BLaER1 treated with 17β-estradiol and CSF1 and Interleukin-3, amounts not matched to agents 10 nM and 100 nM (cell line): ENCODE results near the gene B4GALT3.

ENCODE experiments used
- H3K27ac ChIP-seq, 11 experiments: shearing (Covaris generic); formaldehyde crosslinking; 2 replicates each; pipeline ENCODE4 v1.8.1; 2022
- H3K27me3 ChIP-seq, 11 experiments: shearing (Covaris generic); formaldehyde crosslinking; 2 replicates each; pipeline ENCODE4 v1.8.1; 2022
- H3K36me3 ChIP-seq, 11 experiments: shearing (Covaris generic); formaldehyde crosslinking; 2 replicates each; pipeline ENCODE4 v1.8.1; 2022
- H3K4me1 ChIP-seq, 10 experiments: shearing (Covaris generic); formaldehyde crosslinking; 2 replicates each; pipeline ENCODE4 v1.8.1; 2022
- H3K4me2 ChIP-seq, 11 experiments: shearing (Covaris generic); formaldehyde crosslinking; 2 replicates each; pipeline ENCODE4 v1.8.1; 2022
- H3K4me3 ChIP-seq, 10 experiments: shearing (Covaris generic); formaldehyde crosslinking; 2 replicates each; pipeline ENCODE4 v1.8.1; 2022
- H3K9ac ChIP-seq, 11 experiments: shearing (Covaris generic); formaldehyde crosslinking; 2 replicates each; pipeline ENCODE4 v1.8.1; 2022
- H3K9me3 ChIP-seq, 11 experiments: shearing (Covaris generic); formaldehyde crosslinking; replicated peaks in 1 of 11; 2 replicates each; pipeline ENCODE4 v1.8.1; 2022
- H4K20me1 ChIP-seq, 11 experiments: shearing (Covaris generic); formaldehyde crosslinking; 2 replicates each; pipeline ENCODE4 v1.8.1; 2022
- Cebpa-rat ChIP-seq, 11 experiments: shearing (Covaris generic); IDR thresholded peaks; 2 replicates each; pipeline ENCODE4 v1.8.1; 2022

The B4GALT3 gene

DNA sequence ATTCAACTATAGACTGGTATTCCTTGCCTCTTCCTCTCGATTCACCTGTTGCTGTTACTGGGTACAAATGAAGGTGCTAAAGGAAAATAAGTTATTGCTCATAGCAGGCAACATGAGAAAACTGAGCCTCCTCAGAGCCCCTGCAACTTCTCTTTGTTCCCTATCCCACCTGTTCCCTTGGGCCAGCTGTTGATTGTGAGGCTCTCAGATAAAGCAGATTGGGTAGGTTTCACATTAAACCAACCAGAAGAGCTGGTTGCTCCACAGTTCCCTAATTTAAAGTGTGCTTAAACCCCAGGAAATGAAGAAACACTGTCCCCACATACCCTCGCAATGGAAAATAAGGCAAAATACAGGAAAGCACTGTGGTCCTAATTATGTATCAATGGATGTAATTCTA lies 49.7 kb downstream of the B4GALT3 start:
- Histone ChIP-seq H3K9ac (peak overlapping the region in 2 of 11 experiments; percentile 3 to 38; a peak in 2 of 22 replicates), H3K36me3 (peaks cover 71 to 82% (median 81%) of the 10 kb centered on the region in 11 experiments), H3K4me3 (peak overlapping the region in 1 of 10 experiments; percentile 43; a peak in 2 of 20 replicates), H4K20me1 (peaks cover 0 to 83% (median 36%) of the 10 kb centered on the region in 11 experiments; a peak in 13 of 22 replicates), H3K27ac (peak overlapping the region in 1 of 11 experiments; percentile 3; a peak in 1 of 22 replicates), H3K4me2 (peak overlapping the region in 10 of 11 experiments; percentile 0 to 97 (median 58); a peak in 17 of 22 replicates), H3K4me1 (peaks cover 42 to 66% (median 48%) of the 10 kb centered on the region in 10 experiments), H3K27me3 (no peaks in the 10 kb centered on the region), H3K9me3 (no peaks in the 10 kb centered on the region)
- TF ChIP-seq Cebpa-rat (IDR thresholded peaks at IDR 0.05): no peak

DNA sequence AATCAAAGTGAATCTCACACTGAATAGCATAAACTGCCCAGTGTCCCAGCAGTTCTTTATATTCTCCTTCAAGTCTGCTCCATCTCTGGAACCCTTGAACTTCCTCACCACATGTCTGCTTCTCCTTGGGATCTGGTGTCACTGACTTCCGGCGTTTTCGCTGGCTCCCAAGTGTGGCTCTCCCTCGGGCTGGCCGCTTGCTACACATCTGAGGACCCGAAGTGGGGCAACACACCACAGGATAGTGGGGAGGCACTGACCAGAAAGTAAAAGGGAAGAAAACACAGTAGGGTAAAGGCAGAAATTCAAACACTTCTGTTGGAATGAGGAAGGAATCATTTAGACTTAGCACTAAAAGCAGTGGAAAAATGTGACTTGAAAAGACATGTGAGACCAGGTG lies 54.3 kb downstream of the B4GALT3 start:
- no peak overlapping the region for H3K4me3 ChIP-seq
- TF ChIP-seq Cebpa-rat (IDR thresholded peaks at IDR 0.05): no peak
- H3K27ac ChIP-seq: no peak overlapping the region
- H3K36me3 ChIP-seq: peaks cover 75 to 83% (median 82%) of the 10 kb centered on the region in 11 experiments
- H3K4me2 ChIP-seq: peak overlapping the region in 3 of 11 experiments; percentile 91 to 98 (median 98); a peak in 5 of 22 replicates
- H3K9me3 ChIP-seq: no peaks in the 10 kb centered on the region
- H4K20me1 ChIP-seq: peaks cover 0 to 63% (median 33%) of the 10 kb centered on the region in 11 experiments; a peak in 14 of 22 replicates
- no peak overlapping the region for H3K9ac ChIP-seq
- peaks cover 25 to 71% (median 50%) of the 10 kb centered on the region in 10 experiments for H3K4me1 ChIP-seq
- H3K27me3 ChIP-seq: no peaks in the 10 kb centered on the region

GRCh38 chr1:161121834-161122233 lies 55.5 kb downstream of the B4GALT3 start:
- Histone ChIP-seq H3K27ac (peak overlapping the region in 7 of 11 experiments; percentile 20 to 65 (median 60); a peak in 13 of 22 replicates), H3K4me2 (peak overlapping the region in 7 of 11 experiments; percentile 18 to 98 (median 76); a peak in 13 of 22 replicates), H3K4me3 (no peak overlapping the region; a peak in 1 of 20 replicates), H3K4me1 (peaks cover 22 to 63% (median 45%) of the 10 kb centered on the region in 10 experiments), H3K9ac (peak overlapping the region in 5 of 11 experiments; percentile 26 to 48 (median 42); a peak in 7 of 22 replicates), H4K20me1 (peaks cover 0 to 52% (median 25%) of the 10 kb centered on the region in 11 experiments; a peak in 14 of 22 replicates), H3K36me3 (peaks cover 64 to 72% (median 71%) of the 10 kb centered on the region in 11 experiments), H3K27me3 (no peaks in the 10 kb centered on the region), H3K9me3 (no peaks in the 10 kb centered on the region)
- TF ChIP-seq Cebpa-rat (IDR thresholded peaks at IDR 0.05): no peak
